HCT116 (cell line): ENCODE data around the gene SHTN1. TPM values are rescaled to one million over a fixed set of nuclear protein-coding genes. Genes with fewer than 3 reads are reported as not detected.
A peak's percentile ranks its signal among the peaks of the same experiment; 100 is the strongest.

Experiments
- ATAC-seq: fragments of 200-7000 bp; cut with Tn5 transposase; 2 replicates; pipeline ENCODE4 v1.9.1; 2020; ENCODE audit warnings: mild to moderate bottlenecking, moderate library complexity
- BruUV-seq: library from RNA; stranded (reverse); fragments of 400-500 nt; replicated peaks from 2 replicates; lab custom pipeline; 2021; lab: Mats Ljungman, UMichigan
- CTCF ChIA-PET: fragments of 300-600 bp; sonication (Branson Sonifier 250); formaldehyde crosslinking; loops from one replicate; lab custom pipeline; 2021; ENCODE audit warnings: antibody characterized with exemption; lab: Charles Lee
- POLR2A ChIA-PET: fragments of 300-600, 350-600 bp; sonication (Branson Sonifier 250); formaldehyde crosslinking; loops from one replicate; lab custom pipeline; 2021; ENCODE audit warnings: antibody characterized with exemption; lab: Charles Lee
- RAD21 ChIA-PET, 2 experiments: fragments of 300-600 bp; sonication (Branson Sonifier 250); formaldehyde crosslinking; loops; one replicate each; lab custom pipeline; 2023; ENCODE audit warnings: low total read pairs in 2 of 2; ENCODE audit not compliant: uncharacterized antibody in 2 of 2, unreplicated experiment in 2 of 2, low non-redundant PET in 1 of 2; lab: Charles Lee
- DNase-seq: peaks from one replicate; pipeline ENCODE4 v3.0.0-alpha.2; 2010; ENCODE audit warnings: low read depth, low spot score
- H2AFZ ChIP-seq: fragments of 200-600 bp; shearing (Covaris generic), sonication (generic); 2 replicates; pipeline ENCODE4 v1.6.1; 2017; ENCODE audit warnings: low read depth, mixed run types, mixed read lengths, antibody characterized with exemption, low read length; ENCODE audit not compliant: poor library complexity, severe bottlenecking
- H3K27ac ChIP-seq: 2 replicates; pipeline ENCODE4 v1.5.1; 2012; ENCODE audit warnings: low read depth, low read length
- H3K27me3 ChIP-seq: fragments of 200-600 bp; sonication (generic); 2 replicates; pipeline ENCODE4 v1.6.1; 2016; ENCODE audit warnings: mixed run types, low read length, mixed read lengths; ENCODE audit not compliant: insufficient read depth
- H3K36me3 ChIP-seq, 2 experiments: fragments of 200-500 bp in 1 of 2; fragments of 200-600 bp in 1 of 2; sonication (Bioruptor generic) in 1 of 2; sonication (generic) in 1 of 2; 2 replicates each; pipeline versions ENCODE4 v1.5.1 to v1.6.1; 2014 to 2016; ENCODE audit warnings: low read length in 2 of 2, inconsistent platforms in 1 of 2, mixed read lengths in 1 of 2, mixed run types in 1 of 2; ENCODE audit not compliant: insufficient read depth in 2 of 2, control insufficient read depth in 1 of 2
- H3K4me1 ChIP-seq, 2 experiments: fragments of 200-600 bp in 1 of 2; sonication (generic) in 1 of 2; 2 replicates each; pipeline versions ENCODE4 v1.5.1 to v1.6.1; 2012 to 2017; ENCODE audit warnings: low read length in 2 of 2, inconsistent platforms in 1 of 2, mild to moderate bottlenecking in 1 of 2, mixed read lengths in 1 of 2, mixed run types in 1 of 2, moderate library complexity in 1 of 2; ENCODE audit not compliant: insufficient read depth in 2 of 2, control insufficient read depth in 1 of 2
- H3K4me2 ChIP-seq: fragments of 200-600 bp; sonication (generic); 2 replicates; pipeline ENCODE4 v1.6.1; 2017; ENCODE audit warnings: mixed run types, low read length, mixed read lengths
- H3K4me3 ChIP-seq, 2 experiments: fragments of 200-600 bp in 1 of 2; sonication (generic) in 1 of 2; replicated peaks in 1 of 2; 2 replicates each; pipeline ENCODE4 v1.5.1; 2011 to 2016; ENCODE audit warnings: low read length in 2 of 2, control low read depth in 1 of 2, low read depth in 1 of 2, mild to moderate bottlenecking in 1 of 2, mixed read lengths in 1 of 2, mixed run types in 1 of 2
- H3K79me2 ChIP-seq: fragments of 200-600 bp; sonication (generic); 2 replicates; pipeline ENCODE4 v1.6.1; 2017; ENCODE audit warnings: mild to moderate bottlenecking, mixed run types, low read length, moderate library complexity, mixed read lengths; ENCODE audit not compliant: insufficient read depth
- H3K9ac ChIP-seq: fragments of 200-600 bp; sonication (generic); 2 replicates; pipeline ENCODE4 v1.6.1; 2016; ENCODE audit warnings: low read length, mixed read lengths
- H3K9me2 ChIP-seq: fragments of 200-600 bp; sonication (generic), shearing (Covaris generic); 2 replicates; pipeline ENCODE4 v1.6.1; 2017; ENCODE audit warnings: mixed run types, mild to moderate bottlenecking, moderate library complexity; ENCODE audit not compliant: insufficient read depth
- H3K9me3 ChIP-seq, 2 experiments: fragments of 200-500 bp in 1 of 2; fragments of 200-600 bp in 1 of 2; sonication (Bioruptor generic) in 1 of 2; sonication (generic) in 1 of 2; 2 replicates each; pipeline ENCODE4 v1.6.1; 2014 to 2017; ENCODE audit warnings: low read length in 2 of 2, mixed read lengths in 2 of 2, inconsistent platforms in 1 of 2, low read depth in 1 of 2, mild to moderate bottlenecking in 1 of 2, mixed run types in 1 of 2, moderate library complexity in 1 of 2; ENCODE audit not compliant: control insufficient read depth in 1 of 2, insufficient read depth in 1 of 2
- H4K20me1 ChIP-seq: fragments of 200-600 bp; sonication (generic), shearing (Covaris generic); 2 replicates; pipeline ENCODE4 v1.6.1; 2017; ENCODE audit warnings: mixed run types, mild to moderate bottlenecking, moderate library complexity; ENCODE audit not compliant: insufficient read depth
- ATF3 ChIP-seq: IDR thresholded peaks from 2 replicates; pipeline ENCODE4 v1.6.1; 2012
- CBX3 ChIP-seq: IDR thresholded peaks from 2 replicates; pipeline ENCODE4 v1.6.1; 2012; ENCODE audit warnings: low read depth
- ELF1 ChIP-seq: IDR thresholded peaks from 2 replicates; pipeline ENCODE4 v1.6.1; 2012; ENCODE audit warnings: low read depth, borderline replicate concordance
- EZH2 ChIP-seq: fragments of 200-600 bp; sonication (generic); IDR thresholded peaks from 2 replicates; pipeline ENCODE4 v1.6.1; 2017; ENCODE audit warnings: antibody characterized with exemption, mixed run types
- FOSL1 ChIP-seq: IDR thresholded peaks from 2 replicates; pipeline ENCODE4 v1.6.1; 2012; ENCODE audit warnings: low read depth
- JUND ChIP-seq: IDR thresholded peaks from 2 replicates; pipeline ENCODE4 v1.6.1; 2012
- POLR2A ChIP-seq: IDR thresholded peaks from 2 replicates; pipeline ENCODE4 v1.7.0; 2011; ENCODE audit warnings: borderline replicate concordance; ENCODE audit not compliant: insufficient read depth, insufficient read length; ENCODE audit errors: extremely low read depth
- RAD21 ChIP-seq: IDR thresholded peaks from 2 replicates; pipeline ENCODE4 v1.6.1; 2012; ENCODE audit warnings: low read depth, mild to moderate bottlenecking
- SIN3A ChIP-seq: IDR thresholded peaks from 2 replicates; pipeline ENCODE4 v1.6.1; 2012; ENCODE audit warnings: low read depth
- SP1 ChIP-seq: IDR thresholded peaks from 2 replicates; pipeline ENCODE4 v1.6.1; 2012; ENCODE audit warnings: low read depth
- SRF ChIP-seq: IDR thresholded peaks from 2 replicates; pipeline ENCODE4 v1.6.1; 2012; ENCODE audit warnings: low read depth
- TCF7L2 ChIP-seq: IDR thresholded peaks from 2 replicates; pipeline ENCODE4 v1.7.0; 2011; ENCODE audit warnings: borderline replicate concordance, inconsistent platforms; ENCODE audit not compliant: insufficient read depth, insufficient read length; ENCODE audit errors: extremely low read depth
- YY1 ChIP-seq: IDR thresholded peaks from 2 replicates; pipeline ENCODE4 v1.6.1; 2011; ENCODE audit warnings: low read length, low read depth, moderate library complexity, mild to moderate bottlenecking; ENCODE audit not compliant: insufficient replicate concordance; ENCODE audit errors: extremely low read depth
- ZFX ChIP-seq: fragments of 450-650 bp; IDR thresholded peaks from 2 replicates; pipeline ENCODE4 v1.6.1; 2017
- ZNF274 ChIP-seq: fragments of 200-500 bp; sonication (Bioruptor generic); IDR thresholded peaks from 2 replicates; pipeline ENCODE4 v1.6.1; 2014; ENCODE audit warnings: mild to moderate bottlenecking, low read depth, low read length, inconsistent platforms
- intact Hi-C: fragments of 100-400 bp; cut with micrococcal nuclease; formaldehyde crosslinking; loops from 2 replicates; pipeline ENCODE4 v1.10.0; 2022
- total RNA-seq: library from RNA; stranded (reverse); gene quantifications from one replicate; pipeline ENCODE4 v1.2.1, GENCODE V29; 2021; ENCODE audit not compliant: unreplicated experiment
- TF ChIP-seq, protein P1 (sequence below), 3 experiments: fragments of 200-600 bp in 1 of 3; sonication (generic) in 1 of 3; IDR thresholded peaks in 2 of 3; conservative IDR thresholded peaks in 1 of 3; 2 replicates each; pipeline ENCODE4 v1.5.1; 2012 to 2017; ENCODE audit warnings: low read depth in 2 of 3, low read length in 2 of 3, antibody characterized with exemption in 1 of 3, borderline replicate concordance in 1 of 3, control low read depth in 1 of 3, mild to moderate bottlenecking in 1 of 3, mixed read lengths in 1 of 3, mixed run types in 1 of 3, moderate library complexity in 1 of 3; ENCODE audit not compliant: insufficient read depth in 1 of 3
- TF ChIP-seq, protein P2 (sequence below): IDR thresholded peaks from 2 replicates; pipeline ENCODE4 v1.6.1; 2012

SHTN1 gene
- total RNA-seq, 1 experiment from 2014 or later: 64.0 TPM

- TF ChIP-seq, protein P1, sequence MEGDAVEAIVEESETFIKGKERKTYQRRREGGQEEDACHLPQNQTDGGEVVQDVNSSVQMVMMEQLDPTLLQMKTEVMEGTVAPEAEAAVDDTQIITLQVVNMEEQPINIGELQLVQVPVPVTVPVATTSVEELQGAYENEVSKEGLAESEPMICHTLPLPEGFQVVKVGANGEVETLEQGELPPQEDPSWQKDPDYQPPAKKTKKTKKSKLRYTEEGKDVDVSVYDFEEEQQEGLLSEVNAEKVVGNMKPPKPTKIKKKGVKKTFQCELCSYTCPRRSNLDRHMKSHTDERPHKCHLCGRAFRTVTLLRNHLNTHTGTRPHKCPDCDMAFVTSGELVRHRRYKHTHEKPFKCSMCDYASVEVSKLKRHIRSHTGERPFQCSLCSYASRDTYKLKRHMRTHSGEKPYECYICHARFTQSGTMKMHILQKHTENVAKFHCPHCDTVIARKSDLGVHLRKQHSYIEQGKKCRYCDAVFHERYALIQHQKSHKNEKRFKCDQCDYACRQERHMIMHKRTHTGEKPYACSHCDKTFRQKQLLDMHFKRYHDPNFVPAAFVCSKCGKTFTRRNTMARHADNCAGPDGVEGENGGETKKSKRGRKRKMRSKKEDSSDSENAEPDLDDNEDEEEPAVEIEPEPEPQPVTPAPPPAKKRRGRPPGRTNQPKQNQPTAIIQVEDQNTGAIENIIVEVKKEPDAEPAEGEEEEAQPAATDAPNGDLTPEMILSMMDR (IDR thresholded peaks at IDR 0.05 in 2 of 3, conservative IDR thresholded peaks at IDR 0.05 in 1 of 3; ENCODE audit: borderline replicate concordance in 1 of 3, insufficient read depth in 1 of 3, low read depth in 2 of 3, low read length in 2 of 3): no peak
- TF ChIP-seq SRF: peak; percentile 60; the same call in 1 of the 2 replicates
Measured at GRCh38 chr10:116888380-116889055, 116.5 kb downstream of the SHTN1 start (continued).

DNA sequence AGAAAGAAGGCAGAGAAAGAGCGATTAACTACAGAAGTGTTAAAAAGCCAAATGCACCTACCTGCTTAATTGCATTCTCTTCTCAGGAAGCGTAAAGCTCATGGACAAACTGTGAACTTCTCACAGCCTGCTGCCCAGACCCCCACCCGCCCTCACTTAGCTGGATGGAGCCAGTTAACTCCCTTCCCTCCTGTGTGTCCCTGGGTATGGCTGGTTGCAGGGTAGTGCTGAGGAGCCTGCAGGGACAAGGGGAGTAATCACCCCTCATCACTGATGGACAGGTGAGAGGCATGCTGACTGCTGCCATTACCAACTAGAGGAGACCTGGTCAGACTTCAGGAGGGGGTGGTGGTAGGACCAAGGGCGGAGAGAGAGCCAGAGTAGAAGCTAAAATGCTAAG lies 118.2 kb downstream of the SHTN1 start:
- ChIA-PET CTCF (no interaction called here), RAD21 (no interaction called here)

More for the DNA sequence above, 118.2 kb downstream of the SHTN1 start:
- no peaks in the 10 kb centered on the region for H3K9me3 ChIP-seq
- intact Hi-C loops: no loop called here
- no peak overlapping the region for H3K4me2 ChIP-seq
- POLR2A ChIA-PET: no interaction called here
- no peak for ATAC-seq
- H2AFZ ChIP-seq: no peak overlapping the region
- H3K27ac ChIP-seq: no peak overlapping the region
- H3K27me3 ChIP-seq: no peaks in the 10 kb centered on the region
- peaks cover 13 to 27% of the 10 kb centered on the region in 2 experiments for H3K36me3 ChIP-seq
- H3K4me3 ChIP-seq: no peak overlapping the region
- no peaks in the 10 kb centered on the region for H3K9me2 ChIP-seq
- H4K20me1 ChIP-seq: no peaks in the 10 kb centered on the region
- peaks cover 14 to 21% of the 10 kb centered on the region in 2 experiments for H3K4me1 ChIP-seq
- TF ChIP-seq YY1 (no peak), ELF1 (no peak), POLR2A (no peak), RAD21 (no peak), FOSL1 (no peak), TCF7L2 (no peak), ZFX (no peak), ATF3 (no peak), EZH2 (no peak), ZNF274 (no peak), JUND (no peak), CBX3 (no peak), SIN3A (no peak), SP1 (no peak)
- TF ChIP-seq, protein P2, sequence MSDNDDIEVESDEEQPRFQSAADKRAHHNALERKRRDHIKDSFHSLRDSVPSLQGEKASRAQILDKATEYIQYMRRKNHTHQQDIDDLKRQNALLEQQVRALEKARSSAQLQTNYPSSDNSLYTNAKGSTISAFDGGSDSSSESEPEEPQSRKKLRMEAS: no peak
- H3K9ac ChIP-seq: no peak overlapping the region
- DNase-seq: no peak
- no TSS peak for BruUV-seq
- no peaks in the 10 kb centered on the region for H3K79me2 ChIP-seq
